HEK293 (cell line): ENCODE data around the gene ZER1.

ENCODE experiments used
- GLI2 ChIP-seq: fragments of 450-650 bp; formaldehyde crosslinking; IDR thresholded peaks from 2 replicates; pipeline ENCODE4; 2017; ENCODE audit warnings: missing biosample characterization, missing genetic modification characterization, low read depth, borderline replicate concordance
- GLIS1 ChIP-seq: fragments of 450-650 bp; formaldehyde crosslinking; IDR thresholded peaks from 2 replicates; pipeline ENCODE4 v1.5.1; 2016; ENCODE audit warnings: missing biosample characterization, missing genetic modification characterization
- MEIS1 ChIP-seq: sonication (generic); formaldehyde crosslinking; IDR thresholded peaks from 2 replicates; pipeline ENCODE4 v1.8.1; 2022; ENCODE audit warnings: missing genetic modification reagents, mild to moderate bottlenecking, borderline replicate concordance
- TRIM28 ChIP-seq: IDR thresholded peaks from 2 replicates; pipeline ENCODE4 v1.6.1; 2011; ENCODE audit warnings: low read length, control low read depth, borderline replicate concordance
- ZBTB7A ChIP-seq: fragments of 450-650 bp; formaldehyde crosslinking; IDR thresholded peaks from 2 replicates; pipeline ENCODE4 v1.5.1; 2016; ENCODE audit warnings: low read depth, missing biosample characterization, missing genetic modification characterization
- ZBTB8A ChIP-seq: fragments of 450-650 bp; formaldehyde crosslinking; IDR thresholded peaks from 2 replicates; pipeline ENCODE4 v1.5.1; 2016; ENCODE audit warnings: missing biosample characterization, missing genetic modification characterization
- ZEB2 ChIP-seq: fragments of 450-650 bp; formaldehyde crosslinking; IDR thresholded peaks from 2 replicates; pipeline ENCODE4 v1.5.1; 2016; ENCODE audit warnings: missing biosample characterization, missing genetic modification characterization
- ZNF114 ChIP-seq: fragments of 450-650 bp; formaldehyde crosslinking; IDR thresholded peaks from 2 replicates; pipeline ENCODE4 v1.5.0; 2017; ENCODE audit warnings: missing biosample characterization, missing genetic modification characterization
- ZNF138 ChIP-seq: fragments of 450-650 bp; formaldehyde crosslinking; IDR thresholded peaks from 2 replicates; pipeline ENCODE4 v1.5.1; 2016; ENCODE audit warnings: missing biosample characterization, missing genetic modification characterization, borderline replicate concordance
- ZNF140 ChIP-seq: fragments of 450-650 bp; formaldehyde crosslinking; IDR thresholded peaks from 2 replicates; pipeline ENCODE4 v1.5.1; 2016; ENCODE audit warnings: missing biosample characterization, missing genetic modification characterization
- ZNF311 ChIP-seq: fragments of 450-650 bp; formaldehyde crosslinking; IDR thresholded peaks from 2 replicates; pipeline ENCODE4 v1.5.1; 2017; ENCODE audit warnings: missing biosample characterization, missing genetic modification characterization, borderline replicate concordance
- ZNF416 ChIP-seq: fragments of 450-650 bp; formaldehyde crosslinking; IDR thresholded peaks from 2 replicates; pipeline ENCODE4 v1.5.1; 2016; ENCODE audit warnings: missing biosample characterization, missing genetic modification characterization
- ZNF548 ChIP-seq: fragments of 450-650 bp; formaldehyde crosslinking; IDR thresholded peaks from 2 replicates; pipeline ENCODE4 v1.5.1; 2016; ENCODE audit warnings: missing biosample characterization, missing genetic modification characterization
- ZNF610 ChIP-seq: fragments of 450-650 bp; formaldehyde crosslinking; IDR thresholded peaks from 2 replicates; pipeline ENCODE4 v1.5.1; 2016; ENCODE audit warnings: missing biosample characterization, missing genetic modification characterization, borderline replicate concordance
- ZNF621 ChIP-seq: fragments of 450-650 bp; formaldehyde crosslinking; IDR thresholded peaks from 2 replicates; pipeline ENCODE4 v1.5.1; 2017; ENCODE audit warnings: missing biosample characterization, missing genetic modification characterization
- ZNF660 ChIP-seq: fragments of 450-650 bp; IDR thresholded peaks from 2 replicates; pipeline ENCODE4 v1.5.1; 2018; ENCODE audit warnings: missing biosample characterization, mild to moderate bottlenecking, missing genetic modification characterization
- TF ChIP-seq, protein P1 (sequence below): fragments of 450-650 bp; formaldehyde crosslinking; IDR thresholded peaks from 2 replicates; pipeline ENCODE4 v1.5.1; 2016; ENCODE audit warnings: missing biosample characterization, missing genetic modification characterization
- TF ChIP-seq, protein P2 (sequence below): fragments of 450-650 bp; formaldehyde crosslinking; IDR thresholded peaks from 2 replicates; pipeline ENCODE4 v1.5.1; 2017; ENCODE audit warnings: missing biosample characterization, missing genetic modification characterization
- TF ChIP-seq, protein P3 (sequence below): fragments of 450-650 bp; formaldehyde crosslinking; IDR thresholded peaks from 2 replicates; pipeline ENCODE4 v1.5.1; 2016; ENCODE audit warnings: missing biosample characterization, missing genetic modification characterization
- TF ChIP-seq, protein P4 (sequence below): fragments of 450-650 bp; formaldehyde crosslinking; IDR thresholded peaks from 2 replicates; pipeline ENCODE4 v1.5.1; 2016; ENCODE audit warnings: missing biosample characterization, missing genetic modification characterization
- TF ChIP-seq, protein P5 (sequence below): fragments of 450-650 bp; formaldehyde crosslinking; IDR thresholded peaks from 2 replicates; pipeline ENCODE4 v1.5.1; 2016; ENCODE audit warnings: missing biosample characterization, missing genetic modification characterization
- TF ChIP-seq, protein P6 (sequence below): fragments of 450-650 bp; formaldehyde crosslinking; IDR thresholded peaks from 2 replicates; pipeline ENCODE4 v1.5.1; 2017; ENCODE audit warnings: missing biosample characterization, mild to moderate bottlenecking, missing genetic modification characterization, moderate library complexity
- TF ChIP-seq, protein P7 (sequence below): fragments of 450-650 bp; formaldehyde crosslinking; IDR thresholded peaks from 2 replicates; pipeline ENCODE4 v1.5.1; 2016; ENCODE audit warnings: missing biosample characterization, missing genetic modification characterization

Gene ZER1

DNA sequence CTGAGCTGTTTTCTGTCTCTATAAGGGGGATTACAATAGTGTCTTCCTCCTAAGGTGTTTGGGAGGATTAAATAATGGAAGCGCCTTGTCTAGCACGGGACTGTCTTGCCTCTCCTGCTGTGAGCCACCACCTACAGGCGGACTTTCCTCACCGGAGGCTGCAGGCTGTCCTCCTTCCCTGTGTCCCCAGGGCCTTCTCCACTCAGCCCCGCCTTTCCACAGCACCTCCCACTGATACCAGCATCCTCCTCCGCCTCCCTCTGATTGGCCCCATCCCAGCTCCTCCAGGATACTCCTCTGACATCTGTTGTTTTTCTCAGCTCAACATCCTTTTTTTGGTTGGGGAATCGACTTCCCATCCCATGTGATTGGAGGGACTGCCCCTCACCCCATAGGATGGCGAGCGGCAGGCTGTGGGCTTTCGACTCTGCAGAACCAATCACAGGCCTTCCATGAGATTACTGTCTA lies 46.9 kb downstream of the ZER1 start (continued):
- TF ChIP-seq, protein P1, sequence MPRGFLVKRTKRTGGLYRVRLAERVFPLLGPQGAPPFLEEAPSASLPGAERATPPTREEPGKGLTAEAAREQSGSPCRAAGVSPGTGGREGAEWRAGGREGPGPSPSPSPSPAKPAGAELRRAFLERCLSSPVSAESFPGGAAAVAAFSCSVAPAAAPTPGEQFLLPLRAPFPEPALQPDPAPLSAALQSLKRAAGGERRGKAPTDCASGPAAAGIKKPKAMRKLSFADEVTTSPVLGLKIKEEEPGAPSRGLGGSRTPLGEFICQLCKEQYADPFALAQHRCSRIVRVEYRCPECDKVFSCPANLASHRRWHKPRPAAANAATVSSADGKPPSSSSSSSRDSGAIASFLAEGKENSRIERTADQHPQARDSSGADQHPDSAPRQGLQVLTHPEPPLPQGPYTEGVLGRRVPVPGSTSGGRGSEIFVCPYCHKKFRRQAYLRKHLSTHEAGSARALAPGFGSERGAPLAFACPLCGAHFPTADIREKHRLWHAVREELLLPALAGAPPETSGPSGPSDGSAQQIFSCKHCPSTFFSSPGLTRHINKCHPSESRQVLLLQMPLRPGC (tag by site-specific recombination), result peak; percentile 9; the same call in 1 of the 2 replicates
- no peak for TF ChIP-seq ZNF548 (tag by site-specific recombination)
- 0 out of 2 replicates have a peak, but pooled peaks have one; percentile 8 for TF ChIP-seq ZNF610 (tag by site-specific recombination)
- TF ChIP-seq, protein P2, sequence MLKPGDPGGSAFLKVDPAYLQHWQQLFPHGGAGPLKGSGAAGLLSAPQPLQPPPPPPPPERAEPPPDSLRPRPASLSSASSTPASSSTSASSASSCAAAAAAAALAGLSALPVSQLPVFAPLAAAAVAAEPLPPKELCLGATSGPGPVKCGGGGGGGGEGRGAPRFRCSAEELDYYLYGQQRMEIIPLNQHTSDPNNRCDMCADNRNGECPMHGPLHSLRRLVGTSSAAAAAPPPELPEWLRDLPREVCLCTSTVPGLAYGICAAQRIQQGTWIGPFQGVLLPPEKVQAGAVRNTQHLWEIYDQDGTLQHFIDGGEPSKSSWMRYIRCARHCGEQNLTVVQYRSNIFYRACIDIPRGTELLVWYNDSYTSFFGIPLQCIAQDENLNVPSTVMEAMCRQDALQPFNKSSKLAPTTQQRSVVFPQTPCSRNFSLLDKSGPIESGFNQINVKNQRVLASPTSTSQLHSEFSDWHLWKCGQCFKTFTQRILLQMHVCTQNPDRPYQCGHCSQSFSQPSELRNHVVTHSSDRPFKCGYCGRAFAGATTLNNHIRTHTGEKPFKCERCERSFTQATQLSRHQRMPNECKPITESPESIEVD (tag by site-specific recombination), result no peak
- no peak for TF ChIP-seq ZNF114 (tag by site-specific recombination)
- TF ChIP-seq, protein P3, sequence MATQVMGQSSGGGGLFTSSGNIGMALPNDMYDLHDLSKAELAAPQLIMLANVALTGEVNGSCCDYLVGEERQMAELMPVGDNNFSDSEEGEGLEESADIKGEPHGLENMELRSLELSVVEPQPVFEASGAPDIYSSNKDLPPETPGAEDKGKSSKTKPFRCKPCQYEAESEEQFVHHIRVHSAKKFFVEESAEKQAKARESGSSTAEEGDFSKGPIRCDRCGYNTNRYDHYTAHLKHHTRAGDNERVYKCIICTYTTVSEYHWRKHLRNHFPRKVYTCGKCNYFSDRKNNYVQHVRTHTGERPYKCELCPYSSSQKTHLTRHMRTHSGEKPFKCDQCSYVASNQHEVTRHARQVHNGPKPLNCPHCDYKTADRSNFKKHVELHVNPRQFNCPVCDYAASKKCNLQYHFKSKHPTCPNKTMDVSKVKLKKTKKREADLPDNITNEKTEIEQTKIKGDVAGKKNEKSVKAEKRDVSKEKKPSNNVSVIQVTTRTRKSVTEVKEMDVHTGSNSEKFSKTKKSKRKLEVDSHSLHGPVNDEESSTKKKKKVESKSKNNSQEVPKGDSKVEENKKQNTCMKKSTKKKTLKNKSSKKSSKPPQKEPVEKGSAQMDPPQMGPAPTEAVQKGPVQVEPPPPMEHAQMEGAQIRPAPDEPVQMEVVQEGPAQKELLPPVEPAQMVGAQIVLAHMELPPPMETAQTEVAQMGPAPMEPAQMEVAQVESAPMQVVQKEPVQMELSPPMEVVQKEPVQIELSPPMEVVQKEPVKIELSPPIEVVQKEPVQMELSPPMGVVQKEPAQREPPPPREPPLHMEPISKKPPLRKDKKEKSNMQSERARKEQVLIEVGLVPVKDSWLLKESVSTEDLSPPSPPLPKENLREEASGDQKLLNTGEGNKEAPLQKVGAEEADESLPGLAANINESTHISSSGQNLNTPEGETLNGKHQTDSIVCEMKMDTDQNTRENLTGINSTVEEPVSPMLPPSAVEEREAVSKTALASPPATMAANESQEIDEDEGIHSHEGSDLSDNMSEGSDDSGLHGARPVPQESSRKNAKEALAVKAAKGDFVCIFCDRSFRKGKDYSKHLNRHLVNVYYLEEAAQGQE (tag by site-specific recombination), result no peak
- TF ChIP-seq ZNF416, result no peak
- TF ChIP-seq ZNF621 (tag by site-specific recombination), result no peak
- no peak for TF ChIP-seq ZNF140 (tag by site-specific recombination)
- TF ChIP-seq, protein P4, sequence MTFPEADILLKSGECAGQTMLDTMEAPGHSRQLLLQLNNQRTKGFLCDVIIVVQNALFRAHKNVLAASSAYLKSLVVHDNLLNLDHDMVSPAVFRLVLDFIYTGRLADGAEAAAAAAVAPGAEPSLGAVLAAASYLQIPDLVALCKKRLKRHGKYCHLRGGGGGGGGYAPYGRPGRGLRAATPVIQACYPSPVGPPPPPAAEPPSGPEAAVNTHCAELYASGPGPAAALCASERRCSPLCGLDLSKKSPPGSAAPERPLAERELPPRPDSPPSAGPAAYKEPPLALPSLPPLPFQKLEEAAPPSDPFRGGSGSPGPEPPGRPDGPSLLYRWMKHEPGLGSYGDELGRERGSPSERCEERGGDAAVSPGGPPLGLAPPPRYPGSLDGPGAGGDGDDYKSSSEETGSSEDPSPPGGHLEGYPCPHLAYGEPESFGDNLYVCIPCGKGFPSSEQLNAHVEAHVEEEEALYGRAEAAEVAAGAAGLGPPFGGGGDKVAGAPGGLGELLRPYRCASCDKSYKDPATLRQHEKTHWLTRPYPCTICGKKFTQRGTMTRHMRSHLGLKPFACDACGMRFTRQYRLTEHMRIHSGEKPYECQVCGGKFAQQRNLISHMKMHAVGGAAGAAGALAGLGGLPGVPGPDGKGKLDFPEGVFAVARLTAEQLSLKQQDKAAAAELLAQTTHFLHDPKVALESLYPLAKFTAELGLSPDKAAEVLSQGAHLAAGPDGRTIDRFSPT (tag by site-specific recombination), result no peak
- TF ChIP-seq ZBTB8A (tag by site-specific recombination), result no peak
- TF ChIP-seq ZNF660 (tag by site-specific recombination), result no peak
- no peak for TF ChIP-seq ZEB2 (tag by site-specific recombination)
- peak; percentile 66 for TF ChIP-seq GLIS1 (tag by site-specific recombination)
- TF ChIP-seq GLI2, result no peak
- no peak for TF ChIP-seq ZBTB7A
- TF ChIP-seq, protein P5, sequence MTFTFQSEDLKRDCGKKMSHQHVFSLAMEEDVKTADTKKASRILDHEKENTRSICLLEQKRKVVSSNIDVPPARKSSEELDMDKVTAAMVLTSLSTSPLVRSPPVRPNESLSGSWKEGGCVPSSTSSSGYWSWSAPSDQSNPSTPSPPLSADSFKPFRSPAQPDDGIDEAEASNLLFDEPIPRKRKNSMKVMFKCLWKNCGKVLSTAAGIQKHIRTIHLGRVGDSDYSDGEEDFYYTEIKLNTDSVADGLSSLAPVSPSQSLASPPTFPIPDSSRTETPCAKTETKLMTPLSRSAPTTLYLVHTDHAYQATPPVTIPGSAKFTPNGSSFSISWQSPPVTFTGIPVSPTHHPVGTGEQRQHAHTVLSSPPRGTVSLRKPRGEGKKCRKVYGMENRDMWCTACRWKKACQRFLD (tag by site-specific recombination), result no peak
- TF ChIP-seq MEIS1, result no peak
- TF ChIP-seq, protein P6, sequence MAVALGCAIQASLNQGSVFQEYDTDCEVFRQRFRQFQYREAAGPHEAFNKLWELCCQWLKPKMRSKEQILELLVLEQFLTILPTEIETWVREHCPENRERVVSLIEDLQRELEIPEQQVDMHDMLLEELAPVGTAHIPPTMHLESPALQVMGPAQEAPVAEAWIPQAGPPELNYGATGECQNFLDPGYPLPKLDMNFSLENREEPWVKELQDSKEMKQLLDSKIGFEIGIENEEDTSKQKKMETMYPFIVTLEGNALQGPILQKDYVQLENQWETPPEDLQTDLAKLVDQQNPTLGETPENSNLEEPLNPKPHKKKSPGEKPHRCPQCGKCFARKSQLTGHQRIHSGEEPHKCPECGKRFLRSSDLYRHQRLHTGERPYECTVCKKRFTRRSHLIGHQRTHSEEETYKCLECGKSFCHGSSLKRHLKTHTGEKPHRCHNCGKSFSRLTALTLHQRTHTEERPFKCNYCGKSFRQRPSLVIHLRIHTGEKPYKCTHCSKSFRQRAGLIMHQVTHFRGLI (tag by site-specific recombination), result no peak
- no peak for TF ChIP-seq TRIM28
- TF ChIP-seq ZNF138 (tag by site-specific recombination), result no peak
- TF ChIP-seq ZNF311, result no peak
- TF ChIP-seq, protein P7, sequence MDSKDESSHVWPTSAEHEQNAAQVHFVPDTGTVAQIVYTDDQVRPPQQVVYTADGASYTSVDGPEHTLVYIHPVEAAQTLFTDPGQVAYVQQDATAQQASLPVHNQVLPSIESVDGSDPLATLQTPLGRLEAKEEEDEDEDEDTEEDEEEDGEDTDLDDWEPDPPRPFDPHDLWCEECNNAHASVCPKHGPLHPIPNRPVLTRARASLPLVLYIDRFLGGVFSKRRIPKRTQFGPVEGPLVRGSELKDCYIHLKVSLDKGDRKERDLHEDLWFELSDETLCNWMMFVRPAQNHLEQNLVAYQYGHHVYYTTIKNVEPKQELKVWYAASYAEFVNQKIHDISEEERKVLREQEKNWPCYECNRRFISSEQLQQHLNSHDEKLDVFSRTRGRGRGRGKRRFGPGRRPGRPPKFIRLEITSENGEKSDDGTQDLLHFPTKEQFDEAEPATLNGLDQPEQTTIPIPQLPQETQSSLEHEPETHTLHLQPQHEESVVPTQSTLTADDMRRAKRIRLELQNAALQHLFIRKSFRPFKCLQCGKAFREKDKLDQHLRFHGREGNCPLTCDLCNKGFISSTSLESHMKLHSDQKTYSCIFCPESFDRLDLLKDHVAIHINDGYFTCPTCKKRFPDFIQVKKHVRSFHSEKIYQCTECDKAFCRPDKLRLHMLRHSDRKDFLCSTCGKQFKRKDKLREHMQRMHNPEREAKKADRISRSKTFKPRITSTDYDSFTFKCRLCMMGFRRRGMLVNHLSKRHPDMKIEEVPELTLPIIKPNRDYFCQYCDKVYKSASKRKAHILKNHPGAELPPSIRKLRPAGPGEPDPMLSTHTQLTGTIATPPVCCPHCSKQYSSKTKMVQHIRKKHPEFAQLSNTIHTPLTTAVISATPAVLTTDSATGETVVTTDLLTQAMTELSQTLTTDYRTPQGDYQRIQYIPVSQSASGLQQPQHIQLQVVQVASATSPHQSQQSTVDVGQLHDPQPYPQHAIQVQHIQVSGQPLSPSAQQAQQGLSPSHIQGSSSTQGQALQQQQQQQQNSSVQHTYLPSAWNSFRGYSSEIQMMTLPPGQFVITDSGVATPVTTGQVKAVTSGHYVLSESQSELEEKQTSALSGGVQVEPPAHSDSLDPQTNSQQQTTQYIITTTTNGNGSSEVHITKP (tag by site-specific recombination), result no peak
